GM12864 (cell line): ENCODE data around the gene ACRBP.

ENCODE experiments used
- DNase-seq: peaks from one replicate; pipeline ENCODE4 v3.0.0-alpha.2; 2011; ENCODE audit warnings: low read depth
- H3K4me3 ChIP-seq: 2 replicates; pipeline ENCODE4 v1.5.1; 2011; ENCODE audit warnings: mild to moderate bottlenecking, low read depth, low read length, control low read depth
- CTCF ChIP-seq: IDR thresholded peaks from 2 replicates; pipeline ENCODE4 v1.5.1; 2011; ENCODE audit warnings: low read depth, mild to moderate bottlenecking, moderate library complexity, low read length, control low read depth, inconsistent platforms; ENCODE audit errors: missing control alignments

The ACRBP gene

GRCh38 chr12:6618483-6619225 lies 28.6 kb downstream of the ACRBP start:
- H3K4me3 ChIP-seq = no peak overlapping the region
- no peak for TF ChIP-seq CTCF
- no peak for DNase-seq

GRCh38 chr12:6615802-6616201 lies 31.4 kb downstream of the ACRBP start:
- TF ChIP-seq CTCF = no peak
- no peak for DNase-seq
- no peak overlapping the region for H3K4me3 ChIP-seq

GRCh38 chr12:6614513-6615172 lies 32.6 kb downstream of the ACRBP start:
- no peak overlapping the region for H3K4me3 ChIP-seq
- no peak for DNase-seq
- no peak for TF ChIP-seq CTCF

GRCh38 chr12:6613776-6614512 lies 33.3 kb downstream of the ACRBP start:
- peak; percentile 23 for TF ChIP-seq CTCF
- DNase-seq = peak; percentile 60
- no peak overlapping the region for H3K4me3 ChIP-seq

- peak; percentile 61 for DNase-seq
- no peak for TF ChIP-seq CTCF
- no peak overlapping the region for H3K4me3 ChIP-seq
These were observed 34.0 kb downstream of the ACRBP start for GRCh38 chr12:6613015-6613775.

GRCh38 chr12:6612652-6613014 lies 34.6 kb downstream of the ACRBP start:
- no peak for DNase-seq
- no peak for TF ChIP-seq CTCF
- no peak overlapping the region for H3K4me3 ChIP-seq
